Stimulated activated CD8-positive, alpha-beta memory T cell treated with anti-CD3 and anti-CD28 coated beads, Interleukin-4, amount 100 ng/mL, for 48 hours (primary cell): ENCODE measurements around the gene PLSCR1.

ENCODE experiments used
- DNase-seq: peaks from one replicate; pipeline ENCODE4 v3.0.0-alpha.2; 2020

Gene PLSCR1

GRCh38 chr3:146470425-146470990 lies 73.9 kb downstream of the PLSCR1 start:
- no peak for DNase-seq

DNA sequence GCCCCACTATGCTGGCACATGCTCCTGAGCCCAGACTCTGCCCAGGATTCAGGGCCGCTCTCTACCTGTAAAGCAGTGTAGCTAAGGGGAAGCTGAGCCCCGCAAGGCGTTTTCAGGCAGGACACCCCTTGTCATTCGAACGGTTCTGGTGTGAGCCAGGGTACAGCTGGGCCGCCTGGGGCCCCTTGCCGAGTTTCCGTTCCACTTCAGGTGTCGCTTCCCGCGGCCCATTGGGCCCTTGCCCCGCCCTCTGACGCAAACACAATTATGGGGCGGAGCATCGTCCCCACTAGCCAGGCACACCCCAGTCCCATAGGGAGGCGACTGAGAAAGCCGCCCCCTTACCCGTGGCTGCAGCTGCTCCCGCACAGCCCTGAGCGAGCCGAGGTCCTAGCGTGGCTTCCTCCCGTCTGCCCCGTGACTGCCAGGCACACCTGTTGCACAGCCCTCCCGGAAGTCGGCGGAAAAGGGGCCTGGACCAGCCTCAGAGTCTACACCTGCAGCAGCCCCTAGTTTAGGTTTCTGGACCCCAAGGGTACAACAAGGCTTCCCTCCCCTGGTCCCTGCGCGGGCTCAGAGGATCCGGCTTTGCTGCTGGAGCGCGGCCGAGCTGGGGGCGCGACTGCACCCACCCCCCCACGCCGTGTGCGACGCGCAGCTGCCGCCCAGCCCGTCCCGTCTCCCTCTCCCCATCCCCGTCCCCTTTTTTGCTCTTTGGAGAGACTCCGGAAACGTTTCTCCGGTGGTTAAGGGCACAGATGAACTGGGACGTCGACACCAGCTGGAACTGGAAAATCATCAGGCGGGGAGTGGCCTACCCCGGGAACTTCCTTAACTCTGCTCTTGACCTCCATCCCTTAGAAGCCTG lies 75.0 kb downstream of the PLSCR1 start, which contains the start of gene PLSCR2:
Gene PLSCR2 (minus strand): TSS at position 412 of the 868 bp plus-strand sequence. CDS start 9,657 bp downstream, outside the sequence.
- DNase-seq = peak; percentile 76

- no peak for DNase-seq
Observed at GRCh38 chr3:146468671-146469149, 75.7 kb downstream of the PLSCR1 start.

- DNase-seq = no peak
Observed at GRCh38 chr3:146468234-146468633, 76.2 kb downstream of the PLSCR1 start.

DNA sequence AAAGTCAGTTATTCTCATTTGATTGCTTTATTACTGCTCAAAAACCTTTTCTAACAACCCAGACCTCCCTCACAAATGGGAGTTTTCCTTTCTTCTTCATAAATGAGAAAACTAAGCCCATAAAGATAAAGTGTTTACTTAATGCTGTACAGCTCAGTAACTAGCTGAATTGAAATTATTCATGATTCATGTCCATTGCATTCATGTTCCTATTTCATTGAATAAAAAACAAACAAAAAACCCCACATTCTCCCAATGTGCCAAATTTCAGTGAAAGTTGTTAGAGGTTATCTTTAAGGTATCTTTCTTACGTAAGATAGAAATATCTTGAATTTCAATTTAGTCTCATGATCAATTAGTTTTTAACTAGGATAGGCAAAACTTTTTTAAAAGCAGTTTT lies 77.8 kb downstream of the PLSCR1 start:
- DNase-seq = no peak

DNA sequence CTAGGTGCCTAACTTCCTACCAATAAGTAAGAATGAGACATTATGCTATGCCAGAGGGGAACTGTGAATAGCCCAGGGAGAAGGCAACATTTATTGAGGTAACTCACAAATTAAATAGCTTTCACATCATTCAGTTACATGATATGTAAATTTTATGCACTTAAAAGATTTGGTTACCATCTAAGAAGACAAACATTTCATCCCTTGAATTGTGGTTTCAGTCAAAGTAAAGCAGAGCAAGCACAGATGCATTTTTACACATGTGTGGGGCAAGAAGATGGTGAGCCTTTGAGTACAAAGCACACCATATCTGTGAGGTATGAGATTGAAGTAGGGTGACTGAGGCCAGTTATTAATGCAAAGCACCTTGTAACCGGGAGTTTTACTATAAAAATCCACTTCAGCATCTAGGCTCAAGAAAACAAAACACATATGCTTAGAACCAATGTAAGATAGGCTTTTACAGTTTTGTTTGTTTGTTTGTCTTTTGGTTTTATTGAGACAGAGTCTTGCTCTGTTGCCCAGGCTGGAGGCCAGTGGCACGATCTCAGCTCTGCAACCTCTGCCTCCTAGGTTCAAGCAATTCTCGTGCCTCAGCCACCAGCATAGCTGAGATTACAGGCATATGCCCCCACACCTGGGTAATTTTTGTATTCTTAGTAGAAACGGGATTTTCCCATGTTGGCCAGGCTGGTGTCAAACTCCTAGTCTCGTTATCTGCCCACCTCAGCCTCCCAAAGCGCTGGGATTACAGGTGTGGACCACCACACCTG lies 78.5 kb downstream of the PLSCR1 start:
- DNase-seq = no peak
